Measurements from ENCODE around the gene PSMD2.

DNA sequence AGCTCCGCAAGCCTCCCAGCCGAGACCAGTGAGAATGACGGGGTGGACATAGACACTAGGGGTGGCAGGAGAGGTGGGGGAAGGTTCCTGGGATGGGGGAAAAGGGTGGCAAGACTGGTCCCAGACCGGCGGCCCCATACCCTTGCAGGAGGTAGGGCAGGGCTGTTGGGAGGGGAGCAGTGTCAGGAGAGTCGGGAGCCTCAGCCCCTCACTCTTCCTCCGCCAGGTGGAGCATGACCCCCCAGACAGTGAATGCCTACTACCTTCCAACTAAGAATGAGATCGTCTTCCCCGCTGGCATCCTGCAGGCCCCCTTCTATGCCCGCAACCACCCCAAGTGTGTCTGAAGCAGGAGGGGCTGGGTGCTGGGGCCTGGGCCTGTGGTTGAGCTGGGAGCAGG lies 8.7 kb upstream of the PSMD2 start:
- no peak for TF ChIP-seq POLR2A (IDR thresholded peaks at IDR 0.05; ENCODE audit: low read depth, low read length)
- TF ChIP-seq, protein P1, sequence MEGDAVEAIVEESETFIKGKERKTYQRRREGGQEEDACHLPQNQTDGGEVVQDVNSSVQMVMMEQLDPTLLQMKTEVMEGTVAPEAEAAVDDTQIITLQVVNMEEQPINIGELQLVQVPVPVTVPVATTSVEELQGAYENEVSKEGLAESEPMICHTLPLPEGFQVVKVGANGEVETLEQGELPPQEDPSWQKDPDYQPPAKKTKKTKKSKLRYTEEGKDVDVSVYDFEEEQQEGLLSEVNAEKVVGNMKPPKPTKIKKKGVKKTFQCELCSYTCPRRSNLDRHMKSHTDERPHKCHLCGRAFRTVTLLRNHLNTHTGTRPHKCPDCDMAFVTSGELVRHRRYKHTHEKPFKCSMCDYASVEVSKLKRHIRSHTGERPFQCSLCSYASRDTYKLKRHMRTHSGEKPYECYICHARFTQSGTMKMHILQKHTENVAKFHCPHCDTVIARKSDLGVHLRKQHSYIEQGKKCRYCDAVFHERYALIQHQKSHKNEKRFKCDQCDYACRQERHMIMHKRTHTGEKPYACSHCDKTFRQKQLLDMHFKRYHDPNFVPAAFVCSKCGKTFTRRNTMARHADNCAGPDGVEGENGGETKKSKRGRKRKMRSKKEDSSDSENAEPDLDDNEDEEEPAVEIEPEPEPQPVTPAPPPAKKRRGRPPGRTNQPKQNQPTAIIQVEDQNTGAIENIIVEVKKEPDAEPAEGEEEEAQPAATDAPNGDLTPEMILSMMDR (IDR thresholded peaks at IDR 0.05; ENCODE audit: extremely low read depth in 1 of 2, insufficient read depth in 1 of 2, low read depth in 1 of 2, low read length in 2 of 2): no peak
- TF ChIP-seq POLR2AphosphoS5 (IDR thresholded peaks at IDR 0.05; ENCODE audit: insufficient read depth, low read depth, low read length): no peak
- TF ChIP-seq GATA2 (IDR thresholded peaks at IDR 0.05; ENCODE audit: insufficient read depth, insufficient read length, low read depth, low read length): no peak

All from endothelial cell of umbilical vein (primary cell).